Natural killer cell (primary cell): Measurements from ENCODE around the gene ZFHX3. TPM values are rescaled to one million over a fixed set of nuclear protein-coding genes. Genes with fewer than 3 reads are reported as not detected.

ENCODE experiments used
- ATAC-seq, 3 donors: fragments of 150-1000 bp in 2 of 3; fragments of 200-7000 bp in 1 of 3; cut with Tn5 transposase; 1 replicate in 1 of 3; 2 replicates in 2 of 3; pipeline ENCODE4 v1.10.0; 2021; ENCODE audit warnings: mild to moderate bottlenecking in 2 of 3, moderate library complexity in 2 of 3
- DNase-seq, 2 donors: peaks; one replicate each; pipeline versions ENCODE4 v3.0.0 to v3.0.0-alpha.2; 2013 to 2021; ENCODE audit warnings: mixed read lengths in 1 of 2
- H3K27ac ChIP-seq: one replicate; pipeline ENCODE4 v1.5.1; 2013; ENCODE audit warnings: mild to moderate bottlenecking, low read length
- H3K27me3 ChIP-seq: one replicate; pipeline ENCODE4 v1.6.1; 2013; ENCODE audit warnings: low read length; ENCODE audit not compliant: control insufficient read depth, insufficient read depth
- H3K36me3 ChIP-seq: one replicate; pipeline ENCODE4 v1.6.1; 2013; ENCODE audit warnings: low read length; ENCODE audit not compliant: control insufficient read depth, insufficient read depth
- H3K4me1 ChIP-seq: one replicate; pipeline ENCODE4 v1.6.1; 2013; ENCODE audit warnings: low read length; ENCODE audit not compliant: control insufficient read depth, insufficient read depth
- H3K4me3 ChIP-seq: one replicate; pipeline ENCODE4 v1.5.1; 2013; ENCODE audit warnings: low read length
- H3K9me3 ChIP-seq: one replicate; pipeline ENCODE4 v1.6.1; 2013; ENCODE audit warnings: low read length; ENCODE audit not compliant: control insufficient read depth, insufficient read depth
- H3K27ac Mint-ChIP-seq, 2 donors: one replicate each; pipeline ENCODE4 v1.8.0; 2022; ENCODE audit warnings: mild to moderate bottlenecking in 2 of 2, mixed read lengths in 2 of 2, moderate library complexity in 1 of 2
- H3K27me3 Mint-ChIP-seq, 2 donors: one replicate each; pipeline ENCODE4 v1.8.0; 2022; ENCODE audit warnings: low read depth in 2 of 2, mixed read lengths in 2 of 2
- H3K36me3 Mint-ChIP-seq: one replicate; pipeline ENCODE4 v1.8.0; 2022; ENCODE audit warnings: mixed read lengths
- H3K4me1 Mint-ChIP-seq, 2 donors: one replicate each; pipeline ENCODE4 v1.8.0; 2022; ENCODE audit warnings: mixed read lengths in 2 of 2
- H3K4me3 Mint-ChIP-seq: one replicate; pipeline ENCODE4 v1.8.0; 2022; ENCODE audit warnings: mild to moderate bottlenecking, moderate library complexity, mixed read lengths
- H3K9me3 Mint-ChIP-seq, 2 donors: one replicate each; pipeline ENCODE4 v1.8.0; 2022; ENCODE audit warnings: mixed read lengths in 2 of 2
- CTCF ChIP-seq: fragments of 200-600 bp; IDR thresholded peaks from one replicate; pipeline ENCODE4 v1.8.0; 2022; ENCODE audit warnings: antibody characterized with exemption
- WGBS: methylation state at CpG from one replicate; pipeline ENCODE4 v1.1.7; 2013; ENCODE audit warnings: missing lambda C conversion rate; ENCODE audit not compliant: insufficient coverage; 5-methylcytosine and 5-hydroxymethylcytosine counted together
- intact Hi-C: fragments of 100-400 bp; cut with micrococcal nuclease; formaldehyde crosslinking; loops from one replicate; pipeline ENCODE4 v1.14.2; 2022
- total RNA-seq, 4 donors: library from RNA; stranded (reverse); fragments of 120-200 nt in 1 of 4; gene quantifications; one replicate each; pipeline versions ENCODE4 v1.2.3 to v1.2.4, GENCODE V29; 2013 to 2022

Gene ZFHX3
- total RNA-seq, 3 donors from 2014 or later (not counting 1 experiment from before 2014, with no cell fraction given) = 5.8 to 7.8 (median 7.5) TPM

- Mint-ChIP-seq H3K4me1 (no peaks in the 10 kb centered on the region), H3K36me3 (no peaks in the 10 kb centered on the region), H3K27ac (no peak overlapping the region), H3K4me3 (no peak overlapping the region), H3K27me3 (no peaks in the 10 kb centered on the region), H3K9me3 (no peaks in the 10 kb centered on the region)
- Histone ChIP-seq H3K4me3 (no peak overlapping the region), H3K4me1 (no peaks in the 10 kb centered on the region), H3K9me3 (no peaks in the 10 kb centered on the region), H3K36me3 (peaks cover 7% of the 10 kb centered on the region), H3K27ac (no peak overlapping the region), H3K27me3 (no peaks in the 10 kb centered on the region)
- intact Hi-C loops = no loop called here
- DNase-seq = no peak
- TF ChIP-seq CTCF = no peak
- ATAC-seq = no peak
- WGBS = 92% methylated on average over 9 of the region's 9 CpGs
Measured at GRCh38 chr16:72794986-72795385, 252.9 kb downstream of the ZFHX3 start.

- Histone ChIP-seq H3K4me3 (no peak overlapping the region), H3K9me3 (no peaks in the 10 kb centered on the region), H3K27ac (no peak overlapping the region), H3K36me3 (peaks cover 7% of the 10 kb centered on the region), H3K4me1 (no peaks in the 10 kb centered on the region), H3K27me3 (no peaks in the 10 kb centered on the region)
- Mint-ChIP-seq H3K4me1 (peaks cover 0 to under 1% of the 10 kb centered on the region in 2 donors), H3K27ac (no peak overlapping the region), H3K36me3 (no peaks in the 10 kb centered on the region), H3K9me3 (no peaks in the 10 kb centered on the region), H3K4me3 (no peak overlapping the region), H3K27me3 (no peaks in the 10 kb centered on the region)
- no peak for ATAC-seq
- WGBS = 93% methylated on average over 13 of the region's 13 CpGs
- intact Hi-C loops = no loop called here
- no peak for TF ChIP-seq CTCF
- DNase-seq = no peak
Measured at GRCh38 chr16:72794319-72794718, 253.6 kb downstream of the ZFHX3 start.

- DNase-seq (no peak), ATAC-seq (no peak)
- intact Hi-C loops = no loop called here
- Histone ChIP-seq H3K4me3 (no peak overlapping the region), H3K27me3 (no peaks in the 10 kb centered on the region), H3K36me3 (peaks cover 7% of the 10 kb centered on the region), H3K9me3 (no peaks in the 10 kb centered on the region), H3K27ac (no peak overlapping the region), H3K4me1 (no peaks in the 10 kb centered on the region)
- 95% methylated on average over 12 of the region's 12 CpGs for WGBS
- Mint-ChIP-seq H3K9me3 (no peaks in the 10 kb centered on the region), H3K27me3 (no peaks in the 10 kb centered on the region), H3K36me3 (no peaks in the 10 kb centered on the region), H3K4me3 (no peak overlapping the region), H3K27ac (no peak overlapping the region), H3K4me1 (peaks cover 0 to 5% of the 10 kb centered on the region in 2 donors)
- no peak for TF ChIP-seq CTCF
Measured at GRCh38 chr16:72793716-72794115, 254.2 kb downstream of the ZFHX3 start.

- H3K4me3 ChIP-seq = no peak overlapping the region
- H3K36me3 ChIP-seq = peaks cover 4% of the 10 kb centered on the region
- no peak for TF ChIP-seq CTCF
- no peaks in the 10 kb centered on the region for H3K9me3 ChIP-seq
- H3K36me3 Mint-ChIP-seq = no peaks in the 10 kb centered on the region
- WGBS = 92% methylated on average over 5 of the region's 5 CpGs
- H3K27ac ChIP-seq = no peak overlapping the region
- peaks cover 1 to 11% of the 10 kb centered on the region in 2 donors for H3K4me1 Mint-ChIP-seq
- H3K27me3 ChIP-seq = no peaks in the 10 kb centered on the region
- no peak for DNase-seq
- H3K27ac Mint-ChIP-seq = no peak overlapping the region
- no peak for ATAC-seq
- H3K4me1 ChIP-seq = peaks cover 6% of the 10 kb centered on the region
- no peaks in the 10 kb centered on the region for H3K9me3 Mint-ChIP-seq
- no peaks in the 10 kb centered on the region for H3K27me3 Mint-ChIP-seq
- intact Hi-C loops = no loop called here
- H3K4me3 Mint-ChIP-seq = no peak overlapping the region
Measured at GRCh38 chr16:72793017-72793416, 254.9 kb downstream of the ZFHX3 start.
